ENCODE measurements around the gene PP2D1. TPM values are rescaled to one million over a fixed set of nuclear protein-coding genes. Genes with fewer than 3 reads are reported as not detected.

PP2D1 gene
- total and polyA plus RNA-seq, 9 of the 15 experiments (the other 6 are each of a cell fraction or from before 2014, with no cell fraction given), result 0.07 to 0.10 TPM; not detected in 7

GRCh38 chr3:19954676-19955075 lies 57.4 kb downstream of the PP2D1 start (continued):
- TF ChIP-seq ZNF407 (IDR thresholded peaks at IDR 0.05; ENCODE audit: low read depth), result no peak
- TF ChIP-seq ZFPM2 (CRISPR knock-in tag; IDR thresholded peaks at IDR 0.05), result no peak
- no peak for TF ChIP-seq SMAD2 (IDR thresholded peaks at IDR 0.05; ENCODE audit: low read depth, low read length)
- TF ChIP-seq ZNF232 (CRISPR knock-in tag; IDR thresholded peaks at IDR 0.05), result no peak
- TF ChIP-seq ZNF75A (CRISPR knock-in tag; IDR thresholded peaks at IDR 0.05), result no peak

Measured in K562 (cell line).